ENCODE results near the gene SARS1. TPM values are rescaled to one million over a fixed set of nuclear protein-coding genes. Genes with fewer than 3 reads are reported as not detected.

SARS1 gene
- total and polyA plus RNA-seq, 2 of the 8 experiments (the other 6 are each of a cell fraction or from before 2014, with no cell fraction given): 83.1 to 146 TPM

DNA sequence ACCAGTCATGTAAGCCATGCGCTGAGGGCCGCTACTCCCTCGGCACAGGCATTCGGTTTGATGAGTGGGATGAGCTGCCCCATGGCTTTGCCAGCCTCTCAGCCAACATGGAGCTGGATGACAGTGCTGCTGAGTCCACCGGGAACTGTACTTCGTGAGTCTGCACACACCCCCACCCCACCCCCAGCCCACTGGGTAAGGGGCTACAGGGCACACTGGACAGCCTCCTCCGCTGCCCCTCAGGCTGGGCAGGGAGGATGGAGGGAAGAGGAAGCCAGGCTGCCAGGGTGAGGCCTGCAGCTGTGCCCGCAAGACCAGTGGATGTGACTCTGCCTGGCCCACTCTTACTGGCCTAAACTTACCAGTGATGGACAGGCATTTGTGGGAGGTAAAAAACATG lies 49.2 kb upstream of the SARS1 start:
- TF ChIP-seq SIRT6 (IDR thresholded peaks at IDR 0.05; ENCODE audit: low read length): no peak
- no peak for TF ChIP-seq BACH1 (IDR thresholded peaks at IDR 0.05; ENCODE audit: low read length)
- TF ChIP-seq EP300 (IDR thresholded peaks at IDR 0.05; ENCODE audit: borderline replicate concordance in 1 of 2, low read depth in 2 of 2, low read length in 2 of 2): no peak
- no peak for TF ChIP-seq MAFK (IDR thresholded peaks at IDR 0.05; ENCODE audit: low read depth, low read length)
- 98% methylated on average over 5 of the region's 8 CpGs; no CpG with 5 or more reads in 1 of the 2 experiments for WGBS, 2 experiments (ENCODE audit: extremely low coverage in 1 of 2, insufficient coverage in 1 of 2, insufficient read length in 1 of 2, insufficient replicate concordance in 2 of 2, low coverage in 1 of 2, low lambda C conversion rate in 2 of 2, missing lambda C conversion rate in 1 of 2)
- POLR2A ChIA-PET (ENCODE audit: partially characterized antibody): interaction anchor here (1.2 to 1.3 kb wide), 2 partner anchors 9 to 15 kb away, joined by 3 to 4 read pairs; no protein-coding TSS in a partner anchor

More for the DNA sequence above, 49.2 kb upstream of the SARS1 start:
- Histone ChIP-seq H3K18ac (ENCODE audit: extremely low read depth, low read length) (no peak overlapping the region), H3K36me3 (ENCODE audit: control insufficient read depth in 2 of 4, insufficient read depth in 4 of 4, low read length in 3 of 4) (no peaks in the 10 kb centered on the region), H2BK120ac (replicated peaks; ENCODE audit: low read depth, low read length) (no peak overlapping the region), H3K9me3 (ENCODE audit: insufficient read depth in 2 of 2, low read depth in 1 of 2, low read length in 1 of 2) (no peaks in the 10 kb centered on the region), H3K23ac (ENCODE audit: insufficient read length) (no peak overlapping the region), H3K79me1 (ENCODE audit: low read depth, low read length) (no peaks in the 10 kb centered on the region), H3K4me3 (ENCODE audit: extremely low read depth in 1 of 4, insufficient read depth in 2 of 4, low read depth in 3 of 4, low read length in 4 of 4) (no peak overlapping the region), H3K4ac (replicated peaks; ENCODE audit: insufficient read length, low read depth, low read length) (peak overlapping the region; percentile 29), H3K9ac (replicated peaks in 1 of 4; ENCODE audit: extremely low read depth in 1 of 4, low read depth in 3 of 4, low read length in 3 of 4) (no peak overlapping the region), H2AK5ac (ENCODE audit: low read depth, low read length) (no peak overlapping the region), H3K27ac (ENCODE audit: low read depth, low read length) (no peak overlapping the region), H3K56ac (replicated peaks; ENCODE audit: insufficient read length, low read depth, low read length) (no peak overlapping the region), H4K5ac (ENCODE audit: insufficient read length, low read depth, low read length) (no peak overlapping the region), H4K91ac (replicated peaks; ENCODE audit: insufficient read length, low read length) (no peak overlapping the region), H3K23me2 (ENCODE audit: low read depth, low read length) (no peaks in the 10 kb centered on the region), H2BK5ac (ENCODE audit: low read depth, low read length) (0 out of 2 replicates have a peak overlapping the region, but pooled peaks have one; percentile 30), H4K20me1 (replicated peaks in 1 of 2; ENCODE audit: control insufficient read depth in 1 of 2, insufficient read depth in 2 of 2, low read length in 2 of 2) (no peaks in the 10 kb centered on the region), H2BK12ac (ENCODE audit: low read depth, low read length) (no peak overlapping the region), H3K79me2 (ENCODE audit: control insufficient read depth in 1 of 2, insufficient read depth in 2 of 2, low read length in 2 of 2) (no peaks in the 10 kb centered on the region), H2AFZ (ENCODE audit: low read length) (no peak overlapping the region), H3K27me3 (replicated peaks in 1 of 4; ENCODE audit: control insufficient read depth in 3 of 4, extremely low read depth in 1 of 4, insufficient read depth in 3 of 4, low read length in 3 of 4) (no peaks in the 10 kb centered on the region), H2BK20ac (ENCODE audit: low read length) (no peak overlapping the region), H3K4me2 (ENCODE audit: insufficient read depth in 1 of 2, low read depth in 2 of 2, low read length in 2 of 2) (no peak overlapping the region), H3K4me1 (replicated peaks in 1 of 4; ENCODE audit: control insufficient read depth in 3 of 4, insufficient read depth in 4 of 4, low read length in 3 of 4) (peaks cover 0 to 4% (median 1%) of the 10 kb centered on the region in 4 experiments; a peak in 4 of 7 replicates), H4K8ac (ENCODE audit: extremely low read depth, insufficient read depth, low read length) (no peak overlapping the region), H3K14ac (ENCODE audit: insufficient read length) (no peak overlapping the region), H2BK15ac (ENCODE audit: low read length) (no peak overlapping the region)
- DNase-seq (ENCODE audit: low read depth in 1 of 2, low spot score in 2 of 2) (no peak), FAIRE-seq (no peak)
- CTCF ChIA-PET (ENCODE audit: partially characterized antibody): interaction anchor here (0.7 to 2.0 kb wide), 5 partner anchors 13 to 75 kb away, joined by 3 to 6 read pairs (median 3); no protein-coding TSS in a partner anchor
